GM23338 (cell line): ENCODE results near the gene KRTAP4-6. TPM values are rescaled to one million over a fixed set of nuclear protein-coding genes. Genes with fewer than 3 reads are reported as not detected.

Source experiments
- ATAC-seq: fragments of 200-7000 bp; cut with Tn5 transposase; 3 replicates; pipeline ENCODE4 v1.9.1; 2020
- DNase-seq: peaks from one replicate; pipeline ENCODE4 v3.0.0-alpha.2; 2015; ENCODE audit warnings: low spot score
- H2AFZ ChIP-seq: fragments of 200-600 bp; sonication (generic); 2 replicates; pipeline ENCODE4 v1.8.0; 2016; ENCODE audit warnings: antibody characterized with exemption, mild to moderate bottlenecking, moderate library complexity
- H3F3A ChIP-seq: fragments of 200-600 bp; sonication (generic); replicated peaks from 2 replicates; pipeline ENCODE4 v1.8.0; 2017; ENCODE audit warnings: antibody characterized with exemption, mixed run types, low read depth
- H3K27ac ChIP-seq: fragments of 200-600 bp; sonication (generic); 2 replicates; pipeline ENCODE4 v1.6.1; 2016; ENCODE audit warnings: low read depth
- H3K27me3 ChIP-seq: fragments of 200-600 bp; sonication (generic); 2 replicates; pipeline ENCODE4 v1.8.0; 2016; ENCODE audit warnings: mild to moderate bottlenecking, mixed run types, moderate library complexity; ENCODE audit not compliant: insufficient read depth
- H3K36me3 ChIP-seq: fragments of 200-600 bp; sonication (generic); 2 replicates; pipeline ENCODE4 v1.8.0; 2016; ENCODE audit warnings: mild to moderate bottlenecking; ENCODE audit not compliant: insufficient read depth
- H3K4me1 ChIP-seq: fragments of 200-600 bp; sonication (generic); 2 replicates; pipeline ENCODE4 v1.8.0; 2016; ENCODE audit warnings: mild to moderate bottlenecking, moderate library complexity; ENCODE audit not compliant: insufficient read depth
- H3K4me2 ChIP-seq: fragments of 200-600 bp; sonication (generic); 2 replicates; pipeline ENCODE4 v1.7.1; 2017; ENCODE audit warnings: mixed run types
- H3K4me3 ChIP-seq: fragments of 200-600 bp; sonication (generic); 2 replicates; pipeline ENCODE4 v1.6.1; 2016; ENCODE audit warnings: mixed run types
- H3K79me2 ChIP-seq: fragments of 200-600 bp; sonication (generic); replicated peaks from 2 replicates; pipeline ENCODE4 v1.8.0; 2017; ENCODE audit warnings: mild to moderate bottlenecking; ENCODE audit not compliant: insufficient read depth
- H3K9me2 ChIP-seq: fragments of 200-600 bp; sonication (generic); 2 replicates; pipeline ENCODE4 v1.8.0; 2017; ENCODE audit not compliant: insufficient read depth
- H4K20me1 ChIP-seq: fragments of 200-600 bp; sonication (generic); replicated peaks from 2 replicates; pipeline ENCODE4 v1.8.0; 2017; ENCODE audit warnings: mild to moderate bottlenecking; ENCODE audit not compliant: insufficient read depth
- H3K27ac Mint-ChIP-seq: 2 replicates; pipeline ENCODE4 v1.8.0; 2020; ENCODE audit warnings: inconsistent platforms, mild to moderate bottlenecking, moderate library complexity, mixed read lengths
- H3K27me3 Mint-ChIP-seq: 3 replicates; pipeline ENCODE4 v1.8.0; 2022; ENCODE audit warnings: low read depth, mild to moderate bottlenecking, moderate library complexity, mixed read lengths, inconsistent platforms; ENCODE audit not compliant: insufficient read depth, poor library complexity
- H3K36me3 Mint-ChIP-seq: 3 replicates; pipeline ENCODE4 v1.8.0; 2021; ENCODE audit warnings: low read depth, mild to moderate bottlenecking, inconsistent platforms, moderate library complexity, mixed read lengths
- H3K4me1 Mint-ChIP-seq: 3 replicates; pipeline ENCODE4 v1.8.0; 2020; ENCODE audit warnings: mild to moderate bottlenecking, inconsistent platforms, mixed read lengths
- H3K4me3 Mint-ChIP-seq: 3 replicates; pipeline ENCODE4 v1.8.0; 2021; ENCODE audit warnings: moderate library complexity, mild to moderate bottlenecking, inconsistent platforms, mixed read lengths
- H3K9me3 Mint-ChIP-seq: 3 replicates; pipeline ENCODE4 v1.8.0; 2020; ENCODE audit warnings: moderate library complexity, mild to moderate bottlenecking, inconsistent platforms, mixed read lengths
- CREB1 ChIP-seq: fragments of 250-450 bp; sonication (Bioruptor Pico); IDR thresholded peaks from 2 replicates; pipeline ENCODE4 v1.5.0; 2020; ENCODE audit warnings: low read depth, mild to moderate bottlenecking, moderate library complexity
- CTCF ChIP-seq, 2 experiments: fragments of 200-600 bp in 1 of 2; sonication (generic) in 1 of 2; conservative IDR thresholded peaks; 2 replicates each; pipeline versions ENCODE4 v1.5.1 to v1.6.1; 2016 to 2017; ENCODE audit warnings: antibody characterized with exemption in 2 of 2, low read depth in 2 of 2, mild to moderate bottlenecking in 2 of 2, moderate library complexity in 1 of 2
- ETS1 ChIP-seq: IDR thresholded peaks from 2 replicates; pipeline ENCODE4 v1.6.1; 2016; ENCODE audit warnings: antibody characterized with exemption
- EZH2 ChIP-seq: fragments of 200-600 bp; sonication (generic); IDR thresholded peaks from one replicate; pipeline ENCODE4 v1.8.0; 2017; ENCODE audit warnings: antibody characterized with exemption, mild to moderate bottlenecking, low read depth; ENCODE audit not compliant: unreplicated experiment
- EZH2phosphoT487 ChIP-seq: fragments of 200-600 bp; sonication (generic); IDR thresholded peaks from one replicate; pipeline ENCODE4 v1.8.1; 2018; ENCODE audit warnings: antibody characterized with exemption; ENCODE audit not compliant: unreplicated experiment
- JUNB ChIP-seq: IDR thresholded peaks from one replicate; pipeline ENCODE4 v1.6.1; 2016; ENCODE audit warnings: antibody characterized with exemption; ENCODE audit not compliant: unreplicated experiment
- NANOG ChIP-seq: IDR thresholded peaks from 2 replicates; pipeline ENCODE4 v1.6.1; 2016; ENCODE audit warnings: antibody characterized with exemption, borderline replicate concordance
- POLR2AphosphoS5 ChIP-seq: IDR thresholded peaks from 2 replicates; pipeline ENCODE4 v1.6.1; 2016; ENCODE audit warnings: antibody characterized with exemption, low read depth
- REST ChIP-seq: IDR thresholded peaks from one replicate; pipeline ENCODE4 v1.6.1; 2018; ENCODE audit warnings: antibody characterized with exemption; ENCODE audit not compliant: unreplicated experiment
- STAT1 ChIP-seq: IDR thresholded peaks from one replicate; pipeline ENCODE4 v1.6.1; 2016; ENCODE audit warnings: antibody characterized with exemption; ENCODE audit not compliant: unreplicated experiment
- ZNF114 ChIP-seq: fragments of 250-450 bp; sonication (Bioruptor Pico); IDR thresholded peaks from 2 replicates; pipeline ENCODE4 v1.5.0; 2020; ENCODE audit warnings: mild to moderate bottlenecking, moderate library complexity
- ZNF331 ChIP-seq: fragments of 250-450 bp; sonication (Bioruptor Pico); IDR thresholded peaks from 2 replicates; pipeline ENCODE4 v1.5.0; 2020; ENCODE audit warnings: low read depth, mild to moderate bottlenecking, moderate library complexity
- ZNF462 ChIP-seq: fragments of 250-450 bp; sonication (Bioruptor Pico); IDR thresholded peaks from 2 replicates; pipeline ENCODE4 v1.5.0; 2020; ENCODE audit warnings: mild to moderate bottlenecking, moderate library complexity
- polyA plus RNA-seq: library from polyadenylated mRNA; unstranded; fragments of >200 nt; fragmentation: Nextera tagmentation; extraction: Ambion mirVana; gene quantifications from 2 replicates; pipeline ENCODE4 v1.2.1, GENCODE V29; 2016
- total RNA-seq: library from RNA; depleted of rRNA; stranded (reverse); fragments of >200 nt; shearing (Covaris generic); gene quantifications from 2 replicates; pipeline ENCODE4 v1.2.3, GENCODE V29; 2014

Gene KRTAP4-6
- total and polyA plus RNA-seq, 2 experiments from 2014 or later, result not detected

- Mint-ChIP-seq H3K4me1 (peaks cover 49% of the 10 kb centered on the region), H3K4me3 (no peak overlapping the region), H3K27ac (no peak overlapping the region), H3K27me3 (peaks cover 9% of the 10 kb centered on the region), H3K9me3 (peaks cover 6% of the 10 kb centered on the region; the same call in 2 of the 3 replicates), H3K36me3 (peaks cover 9% of the 10 kb centered on the region)
- peaks cover 29% of the 10 kb centered on the region for H3K4me1 ChIP-seq
- TF ChIP-seq EZH2phosphoT487 (no peak), REST (no peak), CTCF (conservative IDR thresholded peaks at IDR 0.05; ENCODE audit: low read depth in 2 of 2) (no peak), ZNF331 (CRISPR knock-in tag) (no peak), ZNF114 (CRISPR knock-in tag) (no peak), ZNF462 (no peak), STAT1 (no peak), EZH2 (no peak), CREB1 (CRISPR knock-in tag) (no peak), POLR2AphosphoS5 (no peak), JUNB (no peak), NANOG (no peak), ETS1 (no peak)
- no peaks in the 10 kb centered on the region for H3K79me2 ChIP-seq
- H2AFZ ChIP-seq, result no peak overlapping the region
- H3K27me3 ChIP-seq, result no peaks in the 10 kb centered on the region
- no peaks in the 10 kb centered on the region for H3K9me2 ChIP-seq
- DNase-seq (no peak), ATAC-seq (no peak)
- H3K4me2 ChIP-seq, result no peak overlapping the region
- no peak overlapping the region for H3K27ac ChIP-seq
- H3K36me3 ChIP-seq, result no peaks in the 10 kb centered on the region
- H4K20me1 ChIP-seq, result no peaks in the 10 kb centered on the region
- H3K4me3 ChIP-seq, result no peak overlapping the region
- H3F3A ChIP-seq, result no peaks in the 10 kb centered on the region
Measured at GRCh38 chr17:41103896-41104295, 36.4 kb downstream of the KRTAP4-6 start.
